H9 (cell line): ENCODE data around the gene IGF2R. TPM values are rescaled to one million over a fixed set of nuclear protein-coding genes. Genes with fewer than 3 reads are reported as not detected.

ENCODE experiments used
- DNase-seq: peaks from one replicate; pipeline ENCODE4 v3.0.0-alpha.2; 2017
- H2AFZ ChIP-seq: one replicate; pipeline ENCODE4 v1.6.1; 2013; ENCODE audit warnings: mild to moderate bottlenecking, low read length, control low read depth, moderate library complexity
- H2AK5ac ChIP-seq: 2 replicates; pipeline ENCODE4 v1.6.1; 2013; ENCODE audit warnings: low read length, control low read depth, mixed read lengths; ENCODE audit not compliant: insufficient read length
- H2BK120ac ChIP-seq: one replicate; pipeline ENCODE4 v1.6.1; 2013; ENCODE audit warnings: low read depth, mild to moderate bottlenecking, low read length, control low read depth, inconsistent platforms; ENCODE audit not compliant: poor library complexity, severe bottlenecking
- H2BK12ac ChIP-seq: 2 replicates; pipeline ENCODE4 v1.6.1; 2013; ENCODE audit warnings: low read length, control low read depth, mixed read lengths, low read depth; ENCODE audit not compliant: insufficient read length
- H2BK15ac ChIP-seq: 2 replicates; pipeline ENCODE4 v1.6.1; 2013; ENCODE audit warnings: low read depth, low read length, control low read depth
- H2BK20ac ChIP-seq: one replicate; pipeline ENCODE4 v1.6.1; 2013; ENCODE audit warnings: low read depth, mild to moderate bottlenecking, low read length, control low read depth, inconsistent platforms; ENCODE audit not compliant: poor library complexity, severe bottlenecking
- H2BK5ac ChIP-seq: 2 replicates; pipeline ENCODE4 v1.6.1; 2013; ENCODE audit warnings: low read length, control low read depth, mixed read lengths; ENCODE audit not compliant: insufficient read length
- H3K14ac ChIP-seq: 2 replicates; pipeline ENCODE4 v1.6.1; 2013; ENCODE audit warnings: low read length, control low read depth; ENCODE audit not compliant: insufficient read depth
- H3K18ac ChIP-seq: 2 replicates; pipeline ENCODE4 v1.6.1; 2013; ENCODE audit warnings: low read depth, mild to moderate bottlenecking, mixed read lengths, low read length, control low read depth; ENCODE audit not compliant: insufficient read length
- H3K23ac ChIP-seq: 2 replicates; pipeline ENCODE4 v1.6.1; 2013; ENCODE audit warnings: low read length, control low read depth, mixed read lengths, low read depth; ENCODE audit not compliant: insufficient read length
- H3K23me2 ChIP-seq: 2 replicates; pipeline ENCODE4 v1.6.1; 2013; ENCODE audit warnings: low read depth, mild to moderate bottlenecking, mixed read lengths, low read length, control low read depth; ENCODE audit not compliant: insufficient read length, poor library complexity, severe bottlenecking
- H3K27ac ChIP-seq: 2 replicates; pipeline ENCODE4 v1.5.1; 2013; ENCODE audit warnings: low read length, control low read depth, mixed read lengths, low read depth; ENCODE audit not compliant: insufficient read length
- H3K27me3 ChIP-seq: 2 replicates; pipeline ENCODE4 v1.6.1; 2013; ENCODE audit warnings: low read length, control low read depth, inconsistent platforms; ENCODE audit not compliant: insufficient read depth
- H3K4ac ChIP-seq: 2 replicates; pipeline ENCODE4 v1.6.1; 2013; ENCODE audit warnings: low read depth, mild to moderate bottlenecking, control low read depth, inconsistent platforms, low read length, moderate library complexity
- H3K4me1 ChIP-seq: 2 replicates; pipeline ENCODE4 v1.6.1; 2013; ENCODE audit warnings: low read length, control low read depth, inconsistent platforms; ENCODE audit not compliant: insufficient read depth
- H3K4me2 ChIP-seq: 2 replicates; pipeline ENCODE4 v1.6.1; 2013; ENCODE audit warnings: low read length, control low read depth, mixed read lengths; ENCODE audit not compliant: insufficient read length, insufficient read depth
- H3K56ac ChIP-seq: 2 replicates; pipeline ENCODE4 v1.6.1; 2013; ENCODE audit warnings: low read depth, mild to moderate bottlenecking, mixed read lengths, low read length, control low read depth; ENCODE audit not compliant: insufficient read length
- H3K79me1 ChIP-seq: 2 replicates; pipeline ENCODE4 v1.6.1; 2013; ENCODE audit warnings: low read depth, mild to moderate bottlenecking, moderate library complexity, low read length, control low read depth, inconsistent platforms; ENCODE audit not compliant: insufficient read depth, poor library complexity, severe bottlenecking
- H3K79me2 ChIP-seq: 2 replicates; pipeline ENCODE4 v1.6.1; 2013; ENCODE audit warnings: low read length, control low read depth, inconsistent platforms; ENCODE audit not compliant: insufficient read depth
- H3K9ac ChIP-seq: 2 replicates; pipeline ENCODE4 v1.6.1; 2013; ENCODE audit warnings: low read length, control low read depth, mixed read lengths; ENCODE audit not compliant: insufficient read length; ENCODE audit errors: extremely low read depth
- H3K9me3 ChIP-seq: one replicate; pipeline ENCODE4 v1.6.1; 2013; ENCODE audit warnings: low read depth, low read length, inconsistent platforms; ENCODE audit not compliant: control insufficient read depth
- H3T11ph ChIP-seq: one replicate; pipeline ENCODE4 v1.6.1; 2013; ENCODE audit warnings: mild to moderate bottlenecking, low read length, control low read depth, inconsistent platforms
- H4K20me1 ChIP-seq: one replicate; pipeline ENCODE4 v1.6.1; 2013; ENCODE audit not compliant: control insufficient read depth, insufficient read length, insufficient read depth
- H4K5ac ChIP-seq: 2 replicates; pipeline ENCODE4 v1.6.1; 2013; ENCODE audit warnings: low read depth, mild to moderate bottlenecking, mixed read lengths, low read length, control low read depth; ENCODE audit not compliant: insufficient read length
- H4K8ac ChIP-seq: replicated peaks from 2 replicates; pipeline ENCODE4 v1.6.1; 2013; ENCODE audit warnings: low read length, control low read depth, mixed read lengths, low read depth; ENCODE audit not compliant: insufficient read length
- H4K91ac ChIP-seq: 2 replicates; pipeline ENCODE4 v1.6.1; 2013; ENCODE audit warnings: low read depth, mild to moderate bottlenecking, moderate library complexity, mixed read lengths, low read length, control low read depth; ENCODE audit not compliant: insufficient read length
- H3K27ac Mint-ChIP-seq, 3 experiments: 2 replicates in 2 of 3; 3 replicates in 1 of 3; pipeline ENCODE4 v1.8.0; 2020 to 2021; ENCODE audit warnings: mixed read lengths in 3 of 3, mild to moderate bottlenecking in 1 of 3, moderate library complexity in 1 of 3
- H3K27me3 Mint-ChIP-seq: 2 replicates; pipeline ENCODE4 v1.8.0; 2021; ENCODE audit warnings: low read depth, mild to moderate bottlenecking, moderate library complexity, mixed read lengths
- H3K36me3 Mint-ChIP-seq, 3 experiments: 2 replicates in 2 of 3; 3 replicates in 1 of 3; pipeline ENCODE4 v1.8.0; 2020 to 2021; ENCODE audit warnings: low read depth in 3 of 3, mixed read lengths in 3 of 3; ENCODE audit not compliant: insufficient read depth in 1 of 3
- H3K4me1 Mint-ChIP-seq, 2 experiments: 2 replicates each; pipeline ENCODE4 v1.8.0; 2020; ENCODE audit warnings: mixed read lengths in 2 of 2
- H3K4me3 Mint-ChIP-seq, 2 experiments: 2 replicates in 1 of 2; 3 replicates in 1 of 2; pipeline ENCODE4 v1.8.0; 2020 to 2021; ENCODE audit warnings: mild to moderate bottlenecking in 2 of 2, mixed read lengths in 2 of 2, moderate library complexity in 1 of 2
- H3K9me3 Mint-ChIP-seq, 2 experiments: 2 replicates in 1 of 2; 3 replicates in 1 of 2; pipeline ENCODE4 v1.8.0; 2020; ENCODE audit warnings: mild to moderate bottlenecking in 2 of 2, mixed read lengths in 2 of 2, moderate library complexity in 1 of 2
- CTCF ChIP-seq: fragments of 200-600 bp; sonication (generic); conservative IDR thresholded peaks from 3 replicates; pipeline ENCODE4 v1.8.0; 2021; ENCODE audit warnings: antibody characterized with exemption, mild to moderate bottlenecking
- WGBS: extraction: QIAGEN DNeasy Blood & Tissue Kit; methylation state at CpG from one replicate; pipeline ENCODE4 v1.1.7; 2013; ENCODE audit warnings: missing lambda C conversion rate, low lambda C conversion rate, mixed read lengths; ENCODE audit not compliant: insufficient read length; ENCODE audit errors: extremely low coverage; 5-methylcytosine and 5-hydroxymethylcytosine counted together
- total RNA-seq: library from RNA; stranded (reverse); gene quantifications from 2 replicates; pipeline ENCODE4 v1.2.1, GENCODE V29; 2021

The IGF2R gene
- total RNA-seq, 1 experiment from 2014 or later, result 66.7 TPM

GRCh38 chr6:160085713-160086505 lies 117.0 kb downstream of the IGF2R start:
- no CpG with 5 or more reads among the region's 15 CpGs for WGBS
- Histone ChIP-seq H3K9me3 (no peaks in the 10 kb centered on the region), H2BK12ac (no peak overlapping the region), H3K79me1 (no peaks in the 10 kb centered on the region), H4K20me1 (no peaks in the 10 kb centered on the region), H3K4me2 (no peak overlapping the region), H2BK15ac (no peak overlapping the region), H3K27me3 (no peaks in the 10 kb centered on the region), H3K14ac (no peak overlapping the region), H4K91ac (no peak overlapping the region), H3K4me1 (no peaks in the 10 kb centered on the region), H4K8ac (no peak overlapping the region), H2AFZ (no peak overlapping the region), H3K9ac (no peak overlapping the region), H3K23ac (no peak overlapping the region), H2BK20ac (no peak overlapping the region), H3T11ph (no peak overlapping the region), H3K18ac (no peak overlapping the region), H2BK5ac (no peak overlapping the region), H2BK120ac (no peak overlapping the region), H4K5ac (no peak overlapping the region), H3K23me2 (no peaks in the 10 kb centered on the region), H2AK5ac (no peak overlapping the region), H3K4ac (no peak overlapping the region), H3K79me2 (no peaks in the 10 kb centered on the region), H3K56ac (no peak overlapping the region), H3K27ac (no peak overlapping the region)
- Mint-ChIP-seq H3K27ac (no peak overlapping the region), H3K9me3 (peaks cover 3 to 4% of the 10 kb centered on the region in 2 experiments; a peak in 4 of 5 replicates), H3K27me3 (no peaks in the 10 kb centered on the region), H3K4me1 (peaks cover 2 to 3% of the 10 kb centered on the region in 2 experiments; a peak in 2 of 4 replicates), H3K36me3 (peaks cover 66 to 92% (median 86%) of the 10 kb centered on the region in 3 experiments), H3K4me3 (no peak overlapping the region)
- DNase-seq, result no peak
- TF ChIP-seq CTCF, result no peak
